Measurements from ENCODE around the gene CFAP251.
"Not testable (repeated sequence)": the region's sequence is repeated elsewhere in the genome, so short reads cannot be mapped to it uniquely, and the experiment has no call there.

Gene CFAP251

DNA sequence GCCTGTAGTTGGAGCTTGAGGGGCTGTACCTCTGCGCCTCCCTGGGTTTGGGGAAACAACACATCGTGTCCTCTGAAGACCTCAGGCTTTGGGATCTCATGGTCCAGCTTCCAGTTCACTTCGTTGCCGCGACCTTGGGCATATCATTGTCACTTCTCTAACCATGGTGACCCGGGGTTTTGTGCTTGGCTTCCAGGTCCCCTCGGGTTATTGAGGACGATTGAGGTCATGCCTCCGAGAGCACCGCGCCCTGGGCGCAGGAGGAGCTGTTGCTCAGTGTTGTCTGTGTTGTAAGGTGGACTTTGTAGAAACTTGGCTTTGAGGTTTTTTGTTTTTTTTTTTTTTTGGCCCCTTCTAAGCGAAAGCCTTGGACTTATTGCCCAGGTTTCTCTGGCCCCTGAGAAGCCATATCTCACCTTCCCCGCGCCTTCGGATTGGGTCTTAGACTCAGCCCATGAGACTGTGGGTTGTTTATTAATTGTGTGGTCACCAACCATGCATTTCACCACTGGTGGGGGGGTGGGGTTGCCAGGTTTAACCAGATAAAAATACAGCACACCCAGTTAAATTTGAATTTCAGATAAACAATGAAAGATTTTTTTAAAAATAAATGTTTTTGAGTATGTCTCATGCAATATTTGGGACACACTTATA is 105.9 kb downstream of the CFAP251 start:
- DNase-seq (ENCODE audit: low read depth in 2 of 2), result no peak

DNA sequence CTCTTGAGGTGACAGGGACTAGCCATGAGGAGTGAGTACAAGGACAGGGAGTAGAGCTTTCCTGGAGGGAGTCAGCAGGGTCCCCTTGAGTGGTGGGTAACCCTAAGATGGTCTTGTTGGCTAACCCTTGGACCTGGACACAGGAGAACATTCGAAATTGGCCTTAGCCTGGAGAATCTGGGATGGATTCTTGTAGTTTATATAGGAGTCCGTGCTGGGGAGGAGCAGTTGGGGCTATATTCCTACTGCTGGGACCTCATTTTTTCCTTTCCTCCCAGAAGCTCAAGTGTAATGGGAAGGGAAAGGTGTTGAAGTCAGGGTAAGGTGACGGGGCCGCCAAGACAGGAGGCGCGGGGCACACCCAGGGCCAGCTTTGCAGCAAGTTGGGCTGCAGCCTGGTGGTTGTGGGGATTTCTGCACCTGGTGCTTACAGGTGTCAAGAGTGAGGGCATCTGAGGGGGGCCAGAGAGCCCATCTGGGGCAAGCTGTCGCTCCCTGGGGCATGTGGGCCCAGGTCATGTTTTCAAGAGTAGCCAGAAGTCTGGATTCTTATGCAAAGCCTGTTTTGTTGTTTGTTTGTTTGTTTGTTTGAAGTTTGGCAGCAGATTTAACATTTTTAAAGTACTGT is 108.4 kb downstream of the CFAP251 start:
- DNase-seq (ENCODE audit: low read depth in 2 of 2), result no peak

DNA sequence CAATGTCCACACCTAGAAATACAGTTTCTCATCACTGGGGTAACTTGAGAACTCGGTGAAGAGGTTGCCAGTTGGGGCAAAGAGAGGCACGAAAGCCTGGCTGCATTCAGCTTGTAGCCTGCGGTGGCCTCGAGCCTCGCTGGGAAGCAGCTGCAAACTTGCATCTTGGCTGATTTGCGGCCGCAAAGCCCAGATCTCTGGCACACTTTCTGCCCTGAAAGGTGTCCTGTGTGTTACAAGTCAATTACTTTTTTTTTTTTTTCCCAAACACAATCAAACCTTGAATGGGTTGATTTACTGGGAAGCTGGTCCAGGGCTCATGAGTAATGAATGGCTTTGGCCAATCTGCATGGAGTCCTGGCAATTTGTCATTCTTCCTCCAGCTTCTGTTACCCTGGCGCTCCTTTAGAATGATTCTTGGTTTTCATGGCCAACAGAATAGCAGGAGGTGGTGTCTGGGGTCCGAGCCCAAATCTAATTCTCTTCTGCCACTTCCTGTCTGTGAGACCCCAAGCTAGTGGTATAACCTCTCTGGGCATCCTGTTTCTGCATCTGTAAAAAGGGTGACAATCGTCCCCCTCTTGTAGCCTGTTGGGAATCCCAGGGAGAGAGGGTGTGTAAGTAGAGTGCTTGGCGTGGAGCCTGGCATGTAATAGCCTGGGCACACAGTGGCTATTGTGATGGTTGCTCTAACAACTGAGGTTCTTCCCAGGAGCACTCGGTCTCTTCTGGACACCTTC is 109.9 kb downstream of the CFAP251 start:
- DNase-seq (ENCODE audit: low read depth in 2 of 2), result no peak

DNA sequence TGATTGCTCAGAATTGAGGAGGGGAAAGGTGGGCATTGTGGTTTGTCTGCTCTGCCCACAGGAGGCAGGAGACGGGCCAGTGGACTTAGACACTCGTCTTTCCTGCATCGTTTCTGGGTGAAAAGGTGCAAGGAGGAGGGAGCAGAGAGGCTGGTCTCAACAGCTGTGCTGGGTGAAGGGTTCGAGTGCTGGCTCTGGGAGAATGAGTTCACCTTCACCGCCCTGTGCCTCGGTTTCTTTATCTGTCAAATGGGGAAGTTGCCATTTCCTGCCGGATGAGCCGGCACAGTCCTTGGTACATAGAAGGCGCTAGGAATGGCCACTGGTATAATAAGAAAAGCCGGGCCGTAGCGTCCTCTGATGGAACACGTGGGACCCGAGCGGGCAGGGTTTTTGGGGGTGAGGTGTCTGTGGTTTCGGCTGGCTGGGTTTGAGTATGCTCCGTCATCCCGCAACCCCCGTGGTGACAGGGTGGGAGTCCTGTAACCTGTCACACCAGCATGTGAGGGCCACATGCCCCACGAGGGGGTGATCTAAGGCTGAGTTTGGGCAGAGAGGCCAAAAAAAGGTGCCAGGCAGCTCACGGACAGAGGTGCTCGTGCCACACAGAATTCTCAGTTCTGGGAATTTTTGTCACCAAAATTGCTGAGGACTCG is 110.6 kb downstream of the CFAP251 start:
- DNase-seq (ENCODE audit: low read depth in 2 of 2), result no peak

DNA sequence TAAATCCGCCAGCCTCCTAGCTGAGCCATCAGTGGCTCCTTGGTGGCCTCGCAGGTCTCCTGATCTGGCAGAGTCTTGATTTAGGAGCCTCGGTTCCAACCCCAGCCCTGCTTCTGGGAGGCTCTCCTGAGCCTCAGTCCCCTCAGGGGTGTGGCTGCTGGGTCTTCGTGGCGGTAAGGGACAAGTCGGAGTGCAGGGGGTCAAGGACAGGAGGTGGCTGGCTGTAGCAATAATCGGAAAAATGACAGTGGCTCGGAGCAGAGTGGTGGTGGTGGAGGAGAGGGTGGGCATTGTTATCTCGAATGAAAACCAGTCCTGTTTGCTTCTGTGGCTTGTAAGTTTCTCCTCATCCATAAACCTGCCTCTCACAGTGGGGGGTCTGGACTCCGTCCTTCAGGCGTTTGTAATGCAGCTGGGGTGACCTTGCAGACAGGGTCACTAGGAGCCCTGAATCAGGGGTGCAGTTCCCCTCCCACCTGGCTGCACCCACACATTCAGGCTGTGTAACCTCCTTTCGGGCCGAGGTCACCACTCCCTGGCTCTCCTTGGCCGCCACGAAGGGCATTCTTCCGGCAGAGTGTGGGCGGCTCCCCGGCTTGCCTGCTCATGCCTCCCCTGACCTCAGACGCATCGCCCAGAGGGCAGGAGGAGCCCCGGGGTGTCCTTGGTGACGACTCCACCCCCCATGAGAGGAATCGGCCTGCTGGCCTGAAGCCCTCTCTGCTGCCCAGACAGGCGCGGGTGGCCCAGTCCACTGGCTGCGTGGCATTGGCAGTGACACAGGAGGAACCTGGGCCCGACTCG is 111.4 kb downstream of the CFAP251 start:
- no peak for DNase-seq (ENCODE audit: low read depth in 2 of 2)

DNA sequence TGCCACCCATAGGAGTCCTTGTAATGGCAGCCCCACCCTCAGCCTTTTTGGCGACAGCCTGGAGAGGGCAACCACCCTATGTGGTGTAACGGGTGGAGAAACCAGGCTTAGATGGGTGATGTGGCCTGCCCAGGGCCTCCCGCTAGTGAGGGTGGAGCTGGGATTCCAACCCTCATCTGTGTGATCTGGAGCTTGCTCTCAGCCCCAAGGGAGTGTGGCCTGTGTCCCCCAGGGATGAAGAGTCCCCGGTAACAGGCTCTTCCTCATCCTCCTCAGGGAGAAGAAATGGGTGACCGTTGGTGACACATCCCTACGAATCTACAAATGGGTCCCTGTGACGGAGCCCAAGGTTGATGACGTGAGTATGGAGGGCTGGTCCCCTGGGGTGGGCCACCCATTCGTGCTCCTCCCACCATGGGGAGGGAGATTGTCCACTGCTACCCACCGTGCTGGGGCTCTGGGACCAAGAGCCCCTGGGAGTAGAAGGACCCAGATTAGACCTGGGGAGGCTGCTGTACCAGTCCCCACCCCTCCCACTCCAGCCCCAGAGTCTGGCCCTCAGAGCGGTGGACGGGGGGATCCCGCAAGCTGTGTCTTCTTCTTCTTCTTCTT is 112.1 kb downstream of the CFAP251 start:
- DNase-seq (ENCODE audit: low read depth in 2 of 2), result no peak

DNA sequence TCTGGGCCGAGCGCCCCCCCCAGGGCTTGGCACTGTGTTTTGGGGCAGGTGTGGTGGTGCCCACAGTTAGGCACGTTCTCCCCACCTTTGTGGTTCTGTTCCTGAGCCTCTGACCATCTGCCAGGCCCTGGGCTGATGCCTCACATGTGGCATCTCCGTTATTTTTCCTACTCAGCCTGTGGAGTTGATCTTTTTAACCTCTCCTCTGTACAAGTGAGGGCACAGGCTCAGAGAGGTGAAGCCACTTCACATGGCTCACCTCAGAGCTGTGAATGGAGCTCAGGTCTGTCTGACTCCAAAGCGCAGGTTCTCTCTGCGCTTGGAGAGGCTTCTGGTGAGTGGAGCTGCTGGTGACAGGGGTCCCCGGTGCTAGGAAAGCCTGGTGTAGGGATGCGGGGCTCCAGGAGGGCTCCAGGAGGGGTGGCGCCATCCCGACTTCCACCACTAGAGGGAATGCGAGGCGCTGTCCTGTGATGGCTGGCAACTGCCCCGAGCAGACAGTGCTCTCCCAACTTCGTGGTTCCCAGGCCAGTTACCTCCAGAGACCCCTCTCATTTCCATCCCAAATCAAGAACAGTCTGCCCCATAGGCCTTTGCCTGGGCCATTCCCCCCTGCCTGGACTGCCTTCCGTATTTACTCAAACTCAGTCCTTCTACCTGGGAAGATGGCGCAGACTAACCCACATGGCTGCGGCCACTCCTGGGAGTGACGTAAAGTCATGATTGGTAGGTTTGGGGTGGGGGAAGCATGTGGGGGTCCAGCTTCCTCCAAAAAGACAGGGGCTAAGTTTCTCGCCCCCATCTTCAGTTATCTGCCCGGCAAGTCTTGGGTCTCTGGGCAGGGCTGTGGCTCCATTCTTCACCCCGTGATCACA is 113.2 kb downstream of the CFAP251 start:
- DNase-seq (ENCODE audit: low read depth in 2 of 2), result no peak

DNA sequence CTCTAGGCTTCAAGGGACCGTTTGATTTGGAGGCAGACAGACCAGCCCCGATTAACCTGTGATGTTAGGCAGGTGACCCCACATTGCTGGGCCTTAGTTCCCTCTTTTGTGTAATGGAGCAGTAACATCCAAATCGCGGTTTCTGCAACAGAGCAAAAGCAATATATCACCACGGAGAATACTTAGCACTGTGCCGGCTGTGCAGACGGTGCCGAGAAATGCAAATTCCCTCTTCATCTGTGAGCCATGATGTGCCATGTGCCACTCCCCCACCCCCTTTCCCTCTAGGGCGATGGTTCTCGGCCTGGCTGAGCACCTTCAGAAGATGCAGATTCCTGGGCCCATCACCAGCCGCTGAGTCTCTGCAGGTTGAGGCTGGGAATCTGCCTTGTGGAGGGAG is 114.2 kb downstream of the CFAP251 start:
- no peak for DNase-seq (ENCODE audit: low read depth in 2 of 2)

DNA sequence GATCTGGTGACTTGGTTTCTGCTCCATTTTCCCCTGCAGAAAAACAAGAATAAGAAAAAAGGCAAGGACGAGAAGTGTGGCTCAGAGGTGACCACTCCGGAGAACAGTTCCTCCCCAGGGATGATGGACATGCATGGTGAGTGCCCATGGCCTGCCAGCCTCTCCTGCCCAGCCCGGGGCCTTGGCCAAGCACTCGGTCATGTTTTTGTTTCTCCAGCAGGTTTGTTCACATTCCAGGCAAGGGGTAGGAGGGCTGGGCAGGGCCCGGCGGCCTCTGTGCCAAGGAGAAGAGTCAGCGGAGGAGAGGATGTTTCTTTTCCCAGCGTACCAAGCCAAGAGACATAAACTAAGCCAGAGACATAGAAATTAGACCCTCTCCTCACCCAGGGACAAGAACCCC is 116.9 kb downstream of the CFAP251 start:
- DNase-seq (ENCODE audit: low read depth in 2 of 2), result no peak

DNA sequence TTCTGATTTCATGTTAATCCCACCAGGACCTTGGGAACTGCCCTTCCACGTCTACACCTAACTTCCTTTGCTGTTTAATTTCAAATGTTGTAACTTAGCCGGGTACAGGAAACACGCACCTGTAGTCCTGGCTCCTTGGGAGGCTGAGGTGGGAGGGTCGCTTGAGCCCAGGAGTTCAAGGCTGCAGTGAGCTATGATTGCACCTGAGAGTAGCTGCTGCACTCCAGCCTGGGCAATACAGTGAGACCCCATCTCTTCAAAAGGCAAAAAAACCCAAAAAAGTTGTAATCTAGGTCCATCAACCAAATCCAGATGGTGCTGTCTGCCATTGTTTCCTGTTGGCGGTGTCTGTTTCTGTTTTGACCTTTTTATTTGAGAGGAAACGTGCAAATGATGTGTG is 117.8 kb downstream of the CFAP251 start:
- DNase-seq (ENCODE audit: low read depth in 2 of 2), result no peak

DNA sequence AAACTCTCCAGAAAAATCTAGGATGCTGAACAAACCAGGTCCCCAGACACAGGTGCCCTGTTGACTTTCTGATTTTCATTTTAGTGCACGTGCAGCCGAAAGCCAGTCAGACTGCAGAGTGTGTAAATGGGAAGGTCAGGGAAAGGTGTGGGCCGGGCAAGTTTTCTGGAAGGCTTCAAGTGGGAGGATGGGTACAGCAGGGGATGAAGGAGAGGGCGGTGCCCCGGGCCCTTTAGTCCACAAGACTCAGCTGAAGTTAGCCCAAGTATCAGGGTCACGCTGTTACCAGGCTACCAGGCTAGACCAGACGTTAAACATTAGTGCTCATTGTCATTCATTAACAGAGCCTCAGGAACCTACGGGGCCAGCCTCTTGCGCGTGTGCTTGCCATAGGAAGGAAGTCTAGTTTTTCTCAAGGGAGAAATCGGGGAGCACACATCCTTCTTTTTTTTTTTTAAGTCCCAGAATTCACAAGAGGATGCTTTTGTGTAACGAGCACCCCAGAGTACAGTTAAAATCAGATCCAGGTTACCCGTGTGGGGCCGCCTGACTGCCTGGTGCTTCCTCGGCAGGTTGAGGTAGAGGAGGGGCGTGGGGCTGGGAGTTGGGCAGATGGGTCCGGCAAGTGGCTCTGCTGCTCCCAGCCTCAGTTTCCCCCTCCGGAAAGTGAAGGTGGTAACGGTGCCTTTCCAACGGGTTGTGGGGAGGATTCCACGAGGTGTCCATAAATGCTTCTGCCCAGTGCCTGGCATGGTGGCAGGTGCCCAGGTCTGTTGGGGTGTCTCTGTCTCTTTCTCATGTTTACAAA is 122.4 kb downstream of the CFAP251 start:
- no peak for DNase-seq (ENCODE audit: low read depth in 2 of 2)

DNA sequence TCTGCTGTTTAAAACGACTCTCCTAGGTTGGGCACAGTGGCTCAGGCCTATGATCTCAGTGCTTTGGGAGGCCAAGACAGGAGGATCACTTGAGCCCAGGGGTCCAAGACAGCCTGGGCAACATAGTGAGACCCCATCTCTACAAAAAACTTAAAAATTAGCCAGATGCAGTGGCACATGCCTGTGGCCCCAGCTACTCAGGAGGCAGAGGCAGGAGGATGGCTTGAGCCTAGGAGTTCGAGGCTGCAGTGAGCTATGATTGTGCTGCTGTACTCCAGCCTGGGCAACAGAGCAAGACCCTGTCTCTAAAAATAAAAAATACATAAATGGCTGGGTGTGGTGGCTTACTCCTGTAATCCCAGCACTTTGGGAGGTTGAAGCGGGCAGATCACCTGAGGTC is 123.1 kb downstream of the CFAP251 start:
- not testable (repeated sequence) for DNase-seq (ENCODE audit: low read depth in 2 of 2)

DNA sequence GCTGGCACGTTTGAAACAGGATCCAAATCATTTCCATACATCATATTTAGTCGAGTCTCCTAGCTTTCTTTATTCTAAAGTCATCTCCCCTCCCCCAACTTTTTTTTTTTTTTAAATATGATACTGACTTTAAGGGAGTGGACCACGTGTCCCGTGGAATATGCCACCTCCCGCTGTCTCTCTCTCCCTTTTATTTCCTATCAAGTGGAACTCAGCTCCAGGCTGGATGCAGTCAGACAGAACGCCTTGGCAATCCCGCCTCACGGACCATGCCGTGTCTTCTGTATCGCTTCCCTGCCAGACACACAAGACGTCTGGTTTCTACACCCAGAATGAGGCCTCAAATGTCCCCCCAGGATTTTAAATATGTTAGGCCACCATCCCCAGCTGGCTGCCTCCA is 124.5 kb downstream of the CFAP251 start:
- no peak for DNase-seq (ENCODE audit: low read depth in 2 of 2)

DNA sequence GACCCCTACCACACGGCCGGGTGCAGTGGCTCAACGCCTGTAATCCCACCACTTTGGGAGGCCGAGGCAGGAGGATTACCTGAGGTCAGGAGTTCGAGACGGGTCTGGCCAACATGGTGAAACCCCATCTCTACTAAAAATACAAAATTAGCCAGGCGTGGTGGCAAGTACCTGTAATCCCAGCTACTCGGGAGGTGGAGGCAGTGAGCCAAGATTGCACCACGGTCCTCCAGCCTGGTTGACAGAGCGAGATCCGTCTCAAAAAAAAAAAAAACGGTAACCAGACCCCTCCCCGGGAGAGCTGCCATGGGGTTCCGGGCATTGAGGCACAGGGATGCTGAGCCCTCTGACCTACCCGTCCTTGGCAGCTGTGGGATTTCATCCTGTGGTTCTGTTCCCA is 125.1 kb downstream of the CFAP251 start:
- no peak for DNase-seq (ENCODE audit: low read depth in 2 of 2)

DNA sequence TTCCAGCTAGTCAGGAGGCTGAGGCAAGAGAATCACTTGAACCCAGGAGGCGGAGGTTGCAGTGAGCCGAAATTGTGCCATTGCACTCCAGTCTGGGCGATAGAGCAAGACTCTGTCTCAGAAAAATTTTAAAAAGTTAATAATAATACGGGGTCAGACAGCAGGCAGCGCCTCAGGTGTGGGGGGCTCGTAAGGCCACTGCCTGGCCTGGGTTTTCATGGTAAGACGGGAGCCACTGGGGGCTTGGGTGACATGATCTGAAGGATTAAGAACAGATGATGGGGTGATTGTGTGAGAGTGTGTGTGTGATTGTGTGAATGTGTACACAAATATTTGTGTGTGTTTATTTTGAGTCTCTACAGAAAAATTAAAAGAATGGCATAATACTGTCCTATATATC is 126.9 kb downstream of the CFAP251 start:
- DNase-seq (ENCODE audit: low read depth in 2 of 2), result no peak

DNA sequence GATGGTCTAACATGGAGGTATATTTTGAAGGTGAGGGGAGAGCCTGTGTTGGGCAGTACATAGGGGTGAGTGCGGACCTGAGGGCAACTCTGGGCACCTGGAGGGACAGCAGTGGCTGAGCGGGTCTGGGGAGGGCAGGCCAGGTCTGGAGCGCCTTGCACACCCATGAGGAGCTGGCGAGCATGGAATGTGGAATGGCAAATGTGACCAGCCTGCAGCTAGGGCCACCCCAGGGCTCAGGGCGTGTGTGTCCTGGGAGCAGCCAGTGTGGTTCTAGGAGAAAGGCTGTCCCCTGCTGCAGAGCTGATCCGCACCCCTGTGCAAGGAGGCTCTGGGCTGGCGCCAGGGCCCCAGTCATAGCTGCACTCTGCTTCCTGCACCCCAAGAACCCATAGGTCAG is 127.8 kb downstream of the CFAP251 start:
- DNase-seq (ENCODE audit: low read depth in 2 of 2), result no peak

DNA sequence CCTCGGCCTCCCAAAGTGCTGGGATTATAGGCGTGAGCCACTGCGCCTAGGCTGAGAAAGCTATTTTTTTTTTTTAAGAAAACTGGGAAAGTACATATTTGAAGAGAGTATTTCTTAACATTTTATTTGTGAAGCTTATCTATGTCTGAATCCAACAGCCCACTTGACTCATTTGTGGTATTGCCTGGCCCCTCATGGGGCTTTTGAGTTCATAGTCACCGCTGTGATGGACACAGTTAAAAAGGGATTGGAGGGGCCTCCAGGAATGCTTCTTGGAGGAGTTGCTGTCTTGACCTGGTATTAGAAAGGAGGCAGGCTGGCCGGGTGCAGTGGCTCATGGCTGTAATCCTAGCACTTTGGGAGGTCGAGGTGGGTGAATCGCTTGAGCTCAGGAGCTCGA is 129.8 kb downstream of the CFAP251 start:
- DNase-seq (ENCODE audit: low read depth in 2 of 2), result no peak

DNA sequence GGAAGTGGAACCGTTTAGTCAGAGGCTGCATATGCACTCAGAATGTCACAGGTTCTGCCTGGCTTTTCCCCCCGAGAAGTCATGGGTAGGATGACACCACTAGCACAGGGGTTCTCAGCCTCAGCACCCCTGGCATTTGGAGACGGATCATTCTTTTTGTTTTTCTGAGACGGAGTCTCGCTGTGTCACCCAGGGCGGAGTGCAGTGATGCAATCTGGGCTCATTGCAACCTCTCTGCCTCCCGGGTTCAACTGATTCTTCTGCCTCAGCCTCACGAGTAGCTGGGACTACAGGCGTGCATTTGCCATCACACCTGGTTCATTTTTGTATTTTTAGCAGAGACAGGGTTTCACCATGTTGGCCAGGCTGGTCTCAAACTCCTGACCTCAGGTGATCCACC is 131.4 kb downstream of the CFAP251 start:
- no peak for DNase-seq (ENCODE audit: low read depth in 2 of 2)

DNA sequence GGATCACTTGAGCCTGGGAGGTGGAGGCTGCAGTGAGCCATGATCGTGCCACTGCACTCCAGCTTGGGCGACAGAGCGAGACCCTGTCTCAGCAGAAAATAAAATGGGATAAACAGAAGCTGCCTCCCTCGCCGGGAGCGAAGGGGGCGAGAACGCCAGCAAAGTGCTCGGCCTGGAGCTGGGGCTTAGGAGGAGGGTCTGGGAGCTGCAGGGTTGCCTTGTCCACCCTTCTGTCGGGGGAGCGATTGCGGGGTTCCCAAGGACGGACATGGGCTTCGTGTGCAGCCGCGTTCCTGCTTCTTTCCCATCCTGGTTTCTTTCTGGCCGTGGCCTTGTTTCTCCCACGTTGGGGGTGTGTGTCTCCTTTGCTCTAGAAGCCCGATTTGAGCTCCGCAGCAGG is 132.3 kb downstream of the CFAP251 start:
- no peak for DNase-seq (ENCODE audit: low read depth in 2 of 2)

Measured in fibroblast of skin of left biceps (primary cell).